CD14-positive monocyte (primary cell): Measurements from ENCODE around the gene GSTK1. TPM values are rescaled to one million over a fixed set of nuclear protein-coding genes. Genes with fewer than 3 reads are reported as not detected.
A peak's percentile ranks its signal among the peaks of the same experiment; 100 is the strongest.

ENCODE experiments used
- DNase-seq, 3 donors: peaks; one replicate each; pipeline ENCODE4 v3.0.0-alpha.2; 2011 to 2022
- H2AFZ ChIP-seq: 2 replicates; pipeline ENCODE4 v1.6.0; 2012; ENCODE audit warnings: mild to moderate bottlenecking, low read depth, low read length, inconsistent platforms; ENCODE audit not compliant: insufficient read depth, poor library complexity, severe bottlenecking
- H3K27ac ChIP-seq, 2 donors: 1 replicate in 1 of 2; 2 replicates in 1 of 2; pipeline ENCODE4 v1.5.1; 2012 to 2013; ENCODE audit warnings: low read length in 2 of 2, control low read depth in 1 of 2, inconsistent platforms in 1 of 2, low read depth in 1 of 2, mild to moderate bottlenecking in 1 of 2
- H3K27me3 ChIP-seq, 2 donors: one replicate each; pipeline versions ENCODE4 v1.6.0 to v1.6.1; 2011 to 2013; ENCODE audit warnings: low read length in 2 of 2; ENCODE audit not compliant: control insufficient read depth in 2 of 2, insufficient read depth in 2 of 2
- H3K36me3 ChIP-seq, 2 donors: replicated peaks in 1 of 2; 1 replicate in 1 of 2; 2 replicates in 1 of 2; pipeline versions ENCODE4 v1.5.1 to v1.6.1; 2012 to 2013; ENCODE audit warnings: low read length in 2 of 2, control low read depth in 1 of 2, inconsistent platforms in 1 of 2, mild to moderate bottlenecking in 1 of 2; ENCODE audit not compliant: insufficient read depth in 2 of 2, control insufficient read depth in 1 of 2
- H3K4me1 ChIP-seq, 2 donors: 1 replicate in 1 of 2; 2 replicates in 1 of 2; pipeline versions ENCODE4 v1.5.1 to v1.6.1; 2012 to 2013; ENCODE audit warnings: low read length in 2 of 2, control low read depth in 1 of 2, inconsistent platforms in 1 of 2, mild to moderate bottlenecking in 1 of 2, moderate library complexity in 1 of 2; ENCODE audit not compliant: insufficient read depth in 2 of 2, control insufficient read depth in 1 of 2
- H3K4me2 ChIP-seq: replicated peaks from 2 replicates; pipeline ENCODE3; 2012; ENCODE audit warnings: low read length, moderate library complexity, mild to moderate bottlenecking; ENCODE audit not compliant: poor library complexity, severe bottlenecking; ENCODE audit errors: extremely low read depth
- H3K4me3 ChIP-seq, 3 experiments: fragments of 200-600 bp in 1 of 3; sonication (generic) in 1 of 3; replicated peaks in 1 of 3; 1 replicate in 2 of 3; 2 replicates in 1 of 3; pipeline ENCODE4 v1.5.1; 2011 to 2013; ENCODE audit warnings: low read length in 3 of 3, mild to moderate bottlenecking in 3 of 3, control low read depth in 2 of 3, low read depth in 2 of 3, inconsistent platforms in 1 of 3, moderate library complexity in 1 of 3
- H3K79me2 ChIP-seq: 2 replicates; pipeline ENCODE4 v1.6.0; 2012; ENCODE audit warnings: mild to moderate bottlenecking, control low read depth, inconsistent platforms, low read length, moderate library complexity; ENCODE audit not compliant: insufficient read depth
- H3K9ac ChIP-seq: 2 replicates; pipeline ENCODE4 v1.6.0; 2017; ENCODE audit warnings: low read length, mild to moderate bottlenecking; ENCODE audit not compliant: insufficient read depth, poor library complexity, severe bottlenecking
- H3K9me3 ChIP-seq, 2 donors: replicated peaks in 1 of 2; 1 replicate in 1 of 2; 2 replicates in 1 of 2; pipeline versions ENCODE4 v1.5.1 to v1.6.1; 2012 to 2013; ENCODE audit warnings: low read length in 2 of 2, control low read depth in 1 of 2; ENCODE audit not compliant: control insufficient read depth in 1 of 2, insufficient read depth in 1 of 2
- H4K20me1 ChIP-seq: 2 replicates; pipeline ENCODE4 v1.6.0; 2012; ENCODE audit warnings: mild to moderate bottlenecking, low read length, control low read depth, moderate library complexity; ENCODE audit not compliant: insufficient read depth
- H3K27ac Mint-ChIP-seq, 7 donors: one replicate each; pipeline ENCODE4 v1.8.0; 2020; ENCODE audit warnings: mild to moderate bottlenecking in 7 of 7, mixed read lengths in 7 of 7, moderate library complexity in 6 of 7, inconsistent platforms in 2 of 7
- H3K27me3 Mint-ChIP-seq, 3 donors: one replicate each; pipeline ENCODE4 v1.8.0; 2021 to 2022; ENCODE audit warnings: low read depth in 3 of 3, mild to moderate bottlenecking in 3 of 3, mixed read lengths in 3 of 3, moderate library complexity in 3 of 3, inconsistent platforms in 1 of 3
- H3K36me3 Mint-ChIP-seq, 2 donors: one replicate each; pipeline ENCODE4 v1.8.0; 2020; ENCODE audit warnings: mixed read lengths in 2 of 2, inconsistent platforms in 1 of 2, mild to moderate bottlenecking in 1 of 2
- H3K4me1 Mint-ChIP-seq: one replicate; pipeline ENCODE4 v1.8.0; 2020; ENCODE audit warnings: mild to moderate bottlenecking, mixed read lengths
- H3K4me3 Mint-ChIP-seq, 2 donors: one replicate each; pipeline ENCODE4 v1.8.0; 2020; ENCODE audit warnings: mild to moderate bottlenecking in 2 of 2, mixed read lengths in 2 of 2, moderate library complexity in 1 of 2
- H3K9me3 Mint-ChIP-seq, 7 donors: one replicate each; pipeline ENCODE4 v1.8.0; 2020 to 2022; ENCODE audit warnings: mixed read lengths in 7 of 7, mild to moderate bottlenecking in 6 of 7, moderate library complexity in 6 of 7, inconsistent platforms in 2 of 7
- CTCF ChIP-seq: fragments of 200-600 bp; IDR thresholded peaks from one replicate; pipeline ENCODE4 v1.8.0; 2022; ENCODE audit warnings: antibody characterized with exemption, mild to moderate bottlenecking
- WGBS: methylation state at CpG from one replicate; pipeline ENCODE4 v1.1.5; 2013; ENCODE audit warnings: missing lambda C conversion rate; ENCODE audit not compliant: insufficient coverage; 5-methylcytosine and 5-hydroxymethylcytosine counted together
- intact Hi-C, 2 donors: fragments of 100-400 bp; cut with micrococcal nuclease; formaldehyde crosslinking; loops; one replicate each; pipeline versions ENCODE4 v1.15.0 to v1.15.1; 2023
- polyA plus RNA-seq, 3 donors: library from polyadenylated mRNA; depleted of rRNA in 1 of 3; unstranded in 2 of 3; stranded (reverse) in 1 of 3; fragments of 300-500 nt in 2 of 3; fragments of >200 nt in 1 of 3; fragmentation: Illumina TruSeq in 2 of 3; gene quantifications; 1 replicate in 2 of 3; 2 replicates in 1 of 3; pipeline ENCODE4 v1.2.3, GENCODE V29; 2012 to 2021

GSTK1 gene
- polyA plus RNA-seq, 3 donors: 413 to 547 (median 427) TPM

DNA sequence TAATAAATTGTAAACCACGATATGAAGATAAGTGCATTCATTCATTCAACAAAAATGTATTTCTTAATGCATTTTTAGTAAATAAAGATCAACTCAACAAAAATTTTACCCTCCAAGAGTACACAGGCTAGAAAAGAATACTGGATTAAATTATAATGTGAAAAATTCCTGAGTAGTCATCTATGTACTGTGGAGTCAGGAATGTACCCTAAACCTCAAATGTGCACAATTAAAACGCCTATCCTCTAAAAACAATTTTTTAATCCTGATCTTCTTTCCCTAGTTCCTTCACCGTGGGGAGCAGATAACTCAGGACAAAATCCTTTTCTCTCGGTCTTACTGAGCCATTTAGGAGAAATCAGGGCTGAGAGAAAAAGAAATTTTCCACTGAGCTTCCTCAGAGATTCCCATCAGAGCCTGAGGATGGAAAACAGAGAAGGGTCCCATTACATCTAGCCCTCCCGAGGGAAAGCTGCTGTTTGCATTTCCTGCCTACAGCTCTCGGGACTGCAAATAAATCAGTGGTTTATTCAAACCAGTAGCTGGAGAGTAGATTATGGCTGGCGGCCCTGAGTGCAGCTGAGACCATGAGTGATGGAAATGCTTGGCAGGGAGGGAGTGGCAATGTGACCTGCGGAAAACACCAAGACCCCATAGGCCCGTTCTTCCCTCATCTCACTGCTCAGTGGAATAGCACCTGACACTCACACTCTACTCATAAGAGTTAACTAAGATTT is 34.0 kb upstream of the GSTK1 start:
- Histone ChIP-seq H3K4me3 (no peak overlapping the region), H3K36me3 (no peaks in the 10 kb centered on the region), H3K27ac (no peak overlapping the region), H3K79me2 (no peaks in the 10 kb centered on the region), H3K4me2 (no peak overlapping the region), H3K9me3 (no peaks in the 10 kb centered on the region), H3K27me3 (no peaks in the 10 kb centered on the region), H2AFZ (peak overlapping the region; percentile 5), H3K9ac (no peak overlapping the region), H3K4me1 (peaks cover 20 to 24% of the 10 kb centered on the region in 2 donors), H4K20me1 (no peaks in the 10 kb centered on the region)
- peaks cover 0 to 2% (median 0%) of the 10 kb centered on the region in 3 donors for H3K27me3 Mint-ChIP-seq
- H3K4me3 Mint-ChIP-seq: no peak overlapping the region
- H3K9me3 Mint-ChIP-seq: no peaks in the 10 kb centered on the region
- 57% methylated on average over 1 of the region's 9 CpGs for WGBS
- no peak overlapping the region for H3K27ac Mint-ChIP-seq
- DNase-seq: no peak
- TF ChIP-seq CTCF: no peak
- intact Hi-C loops: no loop called here
- no peaks in the 10 kb centered on the region for H3K36me3 Mint-ChIP-seq
- peaks cover 31% of the 10 kb centered on the region for H3K4me1 Mint-ChIP-seq

DNA sequence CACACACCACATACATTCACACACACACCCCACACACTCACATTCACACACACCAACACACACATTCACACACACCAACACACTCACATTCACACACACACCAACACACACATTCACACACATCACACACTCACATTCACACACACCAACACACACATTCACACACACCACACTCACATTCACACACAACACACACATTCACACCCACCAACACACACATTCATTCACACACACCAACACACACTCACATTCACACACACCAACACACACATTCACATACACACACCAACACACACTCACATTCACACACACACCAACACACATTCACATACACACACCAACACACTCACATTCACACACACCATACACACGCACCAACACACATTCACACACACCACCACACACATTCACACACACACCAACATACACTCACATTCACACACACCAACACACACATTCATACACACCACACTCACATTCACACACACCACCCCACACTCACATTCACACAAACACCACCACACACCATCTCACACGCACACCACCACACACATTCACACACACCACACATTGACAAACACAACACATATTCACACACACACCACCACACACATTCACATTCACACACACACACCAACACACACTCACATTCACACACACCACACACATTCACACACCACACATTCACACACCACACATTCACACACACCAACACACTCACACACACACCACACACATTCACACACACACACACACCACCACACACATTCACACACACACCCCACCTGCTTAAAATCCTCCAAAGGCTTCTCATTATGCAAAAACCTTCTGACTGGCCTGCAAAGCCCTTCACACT is 32.4 kb upstream of the GSTK1 start:
- Mint-ChIP-seq H3K27me3 (peaks cover 0 to 2% (median 0%) of the 10 kb centered on the region in 3 donors), H3K9me3 (peaks cover 0 to 5% (median 0%) of the 10 kb centered on the region in 7 donors), H3K27ac (no peak overlapping the region), H3K36me3 (peaks cover 0 to 3% of the 10 kb centered on the region in 2 donors), H3K4me1 (peaks cover 40% of the 10 kb centered on the region), H3K4me3 (no peak overlapping the region)
- Histone ChIP-seq H3K9ac (no peak overlapping the region), H3K27ac (no peak overlapping the region), H3K4me2 (no peak overlapping the region), H3K27me3 (no peaks in the 10 kb centered on the region), H3K79me2 (no peaks in the 10 kb centered on the region), H4K20me1 (no peaks in the 10 kb centered on the region), H3K9me3 (no peaks in the 10 kb centered on the region), H3K4me3 (no peak overlapping the region), H3K4me1 (peaks cover 28 to 39% of the 10 kb centered on the region in 2 donors), H3K36me3 (no peaks in the 10 kb centered on the region), H2AFZ (no peak overlapping the region)
- WGBS: 100% methylated on average over 2 of the region's 2 CpGs
- DNase-seq: no peak
- intact Hi-C loops: no loop called here
- TF ChIP-seq CTCF: no peak
